Fibroblast of skin of left biceps (primary cell): ENCODE data around the gene FAM193A.
"Not testable (repeated sequence)": the region's sequence is repeated elsewhere in the genome, so short reads cannot be mapped to it uniquely, and the experiment has no call there.

Experiments
- DNase-seq, 2 experiments: peaks; one replicate each; pipeline ENCODE4 v3.0.0-alpha.2; 2013; ENCODE audit warnings: low read depth in 2 of 2

FAM193A gene, protein sequence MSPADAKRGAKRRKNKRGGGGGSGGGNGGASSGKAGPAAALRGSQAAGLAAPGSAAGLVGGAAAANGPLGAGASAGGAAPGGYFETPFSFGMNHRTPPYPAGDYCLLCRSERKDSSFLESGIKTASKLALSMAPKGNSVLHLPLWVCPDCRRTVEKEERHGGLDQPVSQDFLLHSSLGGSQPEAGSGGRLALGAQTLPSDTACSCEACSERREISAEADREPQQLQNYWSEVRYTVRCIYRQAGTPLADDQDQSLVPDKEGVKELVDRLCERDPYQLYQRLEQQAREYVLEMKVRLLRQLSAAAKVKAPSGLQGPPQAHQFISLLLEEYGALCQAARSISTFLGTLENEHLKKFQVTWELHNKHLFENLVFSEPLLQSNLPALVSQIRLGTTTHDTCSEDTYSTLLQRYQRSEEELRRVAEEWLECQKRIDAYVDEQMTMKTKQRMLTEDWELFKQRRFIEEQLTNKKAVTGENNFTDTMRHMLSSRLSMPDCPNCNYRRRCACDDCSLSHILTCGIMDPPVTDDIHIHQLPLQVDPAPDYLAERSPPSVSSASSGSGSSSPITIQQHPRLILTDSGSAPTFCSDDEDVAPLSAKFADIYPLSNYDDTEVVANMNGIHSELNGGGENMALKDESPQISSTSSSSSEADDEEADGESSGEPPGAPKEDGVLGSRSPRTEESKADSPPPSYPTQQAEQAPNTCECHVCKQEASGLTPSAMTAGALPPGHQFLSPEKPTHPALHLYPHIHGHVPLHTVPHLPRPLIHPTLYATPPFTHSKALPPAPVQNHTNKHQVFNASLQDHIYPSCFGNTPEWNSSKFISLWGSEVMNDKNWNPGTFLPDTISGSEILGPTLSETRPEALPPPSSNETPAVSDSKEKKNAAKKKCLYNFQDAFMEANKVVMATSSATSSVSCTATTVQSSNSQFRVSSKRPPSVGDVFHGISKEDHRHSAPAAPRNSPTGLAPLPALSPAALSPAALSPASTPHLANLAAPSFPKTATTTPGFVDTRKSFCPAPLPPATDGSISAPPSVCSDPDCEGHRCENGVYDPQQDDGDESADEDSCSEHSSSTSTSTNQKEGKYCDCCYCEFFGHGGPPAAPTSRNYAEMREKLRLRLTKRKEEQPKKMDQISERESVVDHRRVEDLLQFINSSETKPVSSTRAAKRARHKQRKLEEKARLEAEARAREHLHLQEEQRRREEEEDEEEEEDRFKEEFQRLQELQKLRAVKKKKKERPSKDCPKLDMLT (N-terminal part only)

DNA sequence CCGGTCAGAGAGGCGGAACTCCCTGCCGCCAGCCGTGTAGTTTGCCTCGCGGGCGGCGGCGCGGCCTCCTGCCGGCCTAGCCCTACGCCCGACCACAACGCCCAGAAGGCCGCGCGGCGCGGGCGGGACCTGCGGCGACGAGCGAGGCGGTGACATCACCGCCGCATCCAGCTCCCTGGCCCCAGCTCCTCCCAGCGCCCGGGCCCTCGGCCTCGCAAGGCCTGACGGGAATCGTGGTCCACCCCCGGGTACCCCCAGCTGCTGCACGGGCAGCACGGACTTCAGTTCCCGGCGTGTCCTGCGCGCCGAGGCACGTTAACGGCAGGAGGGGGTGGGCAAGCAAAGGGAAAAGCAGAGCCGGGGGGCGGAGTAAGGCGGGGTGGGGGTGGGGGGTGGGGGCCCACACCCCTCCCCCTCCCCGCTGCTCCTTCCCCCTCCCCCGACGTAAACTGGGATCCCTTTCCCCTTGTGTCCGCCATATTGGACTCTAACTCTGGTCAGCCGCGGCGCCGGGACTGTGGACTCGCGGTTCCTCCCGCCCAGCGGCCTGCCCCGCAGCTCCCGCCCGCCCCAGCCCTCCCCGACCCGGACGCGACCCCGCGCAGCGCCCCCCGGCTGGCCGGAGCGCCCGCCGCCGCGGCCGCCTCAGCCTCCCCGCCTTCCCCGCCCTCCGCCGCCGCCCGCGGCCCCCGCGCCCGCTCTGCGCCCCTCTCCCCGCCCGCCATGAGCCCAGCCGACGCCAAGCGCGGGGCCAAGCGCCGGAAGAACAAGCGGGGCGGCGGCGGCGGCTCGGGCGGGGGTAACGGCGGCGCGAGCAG is at the start of gene FAM193A:
FAM193A (plus strand) TSS at position 455 of the 818 bp plus-strand sequence; CDS start at position 724, 269 bp downstream.
- DNase-seq, result peak; percentile 99

DNA sequence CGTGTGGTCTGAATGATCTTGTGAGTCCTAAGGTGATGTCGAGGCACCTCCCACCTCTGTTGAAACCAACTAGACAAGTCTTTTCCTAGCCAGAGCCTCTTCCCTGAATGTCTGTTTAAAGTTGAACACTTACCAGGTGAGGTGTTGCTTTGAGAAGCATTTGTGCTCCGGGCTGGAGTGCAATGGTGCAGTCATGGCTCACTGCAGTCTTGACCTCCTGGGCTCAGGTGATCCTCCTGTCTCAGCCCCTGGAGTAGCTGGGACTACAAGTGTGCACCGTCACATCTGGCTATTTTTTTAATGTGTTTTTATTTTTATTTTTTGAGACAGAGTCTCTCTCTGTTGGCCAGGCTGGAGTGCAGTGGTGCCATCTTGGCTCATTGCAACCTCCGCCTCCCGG is 49.5 kb upstream of the FAM193A start:
- DNase-seq, result no peak

DNA sequence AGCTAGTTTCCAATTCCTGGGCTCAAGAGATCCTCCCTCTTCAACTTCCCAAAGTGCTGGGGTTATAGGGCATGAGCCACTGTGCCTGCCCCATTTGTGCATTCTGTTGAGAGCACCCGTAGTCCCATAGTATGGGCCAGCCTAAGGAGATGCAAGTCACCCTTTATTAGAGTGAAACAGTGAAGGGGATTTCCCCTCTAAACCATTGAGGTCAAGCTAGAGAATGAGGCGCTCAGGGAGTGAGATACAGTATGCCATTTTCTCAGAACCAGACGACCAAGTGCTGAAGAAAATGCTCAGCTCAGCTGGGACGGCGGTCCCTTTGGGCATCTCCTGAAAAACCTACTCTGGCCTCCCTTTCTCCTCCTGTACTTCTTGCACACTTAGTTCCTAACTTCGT is 48.8 kb upstream of the FAM193A start:
- DNase-seq, result no peak

DNA sequence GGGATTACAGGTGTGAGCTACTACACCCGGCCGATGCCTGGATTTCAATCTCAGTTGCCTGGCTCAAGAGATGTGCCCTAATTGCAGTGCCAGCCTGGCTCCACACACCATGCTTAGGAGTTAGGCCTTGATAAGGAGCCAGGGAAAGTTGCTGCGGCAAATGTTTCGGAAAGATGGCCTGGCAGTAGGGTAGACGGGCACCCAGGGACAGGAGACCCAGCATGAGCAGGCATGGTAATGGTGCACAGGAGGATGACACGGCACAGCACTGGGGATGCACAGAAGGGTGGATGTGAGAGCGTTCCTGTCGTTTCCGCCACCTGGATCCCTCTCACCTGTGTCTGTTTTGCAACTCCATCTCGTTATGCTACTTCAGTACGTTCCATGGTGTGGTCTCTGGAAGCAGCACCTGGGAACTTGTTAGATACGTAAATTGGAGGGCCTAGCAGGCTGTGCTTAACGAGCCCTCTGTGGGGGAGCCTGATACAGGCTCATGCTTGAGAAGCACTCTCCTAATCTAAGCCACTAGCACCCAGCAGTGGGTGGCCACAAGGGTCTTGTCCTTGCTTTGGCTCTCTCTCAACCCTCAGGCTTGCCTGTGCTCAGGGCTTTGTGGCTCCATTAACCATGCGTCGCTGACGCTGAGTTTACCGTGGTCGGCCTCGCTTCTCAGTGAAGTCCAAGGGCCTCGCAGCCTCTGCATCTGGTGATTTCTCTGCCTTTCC is 47.2 kb upstream of the FAM193A start:
- no peak for DNase-seq

DNA sequence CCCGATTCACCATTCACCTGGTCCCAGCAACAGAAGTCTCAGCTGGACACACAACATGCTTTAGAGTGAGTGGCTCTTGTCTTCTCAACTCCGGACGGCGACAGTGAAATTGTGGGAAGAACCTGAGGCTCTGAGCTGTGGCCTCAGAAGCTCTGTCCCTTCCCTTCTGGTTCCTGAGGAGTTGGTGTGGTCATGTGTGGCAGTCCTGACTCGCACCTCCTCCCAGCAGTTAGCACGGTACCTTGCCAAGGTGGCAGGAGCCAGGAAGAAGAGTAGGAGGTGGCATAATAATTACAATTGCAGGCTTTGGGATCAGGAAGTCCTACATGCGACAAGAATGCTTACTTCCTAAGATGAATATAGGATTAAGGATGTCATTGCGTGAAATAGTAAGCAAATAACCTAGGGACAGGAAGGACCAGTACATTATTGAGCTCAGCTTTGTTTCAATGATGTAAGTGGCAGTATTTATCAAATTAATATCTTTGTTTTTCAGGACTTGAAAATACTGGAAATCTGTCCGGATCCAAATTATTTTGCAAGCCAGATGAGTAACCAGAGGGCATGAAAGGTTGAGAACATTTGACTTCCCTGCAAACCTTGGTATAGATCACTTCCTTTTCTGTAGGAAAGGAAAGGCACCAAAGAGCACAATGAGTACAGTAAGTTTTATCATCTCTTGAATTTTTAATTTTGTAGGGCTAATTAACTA is 46.5 kb upstream of the FAM193A start:
- no peak for DNase-seq

DNA sequence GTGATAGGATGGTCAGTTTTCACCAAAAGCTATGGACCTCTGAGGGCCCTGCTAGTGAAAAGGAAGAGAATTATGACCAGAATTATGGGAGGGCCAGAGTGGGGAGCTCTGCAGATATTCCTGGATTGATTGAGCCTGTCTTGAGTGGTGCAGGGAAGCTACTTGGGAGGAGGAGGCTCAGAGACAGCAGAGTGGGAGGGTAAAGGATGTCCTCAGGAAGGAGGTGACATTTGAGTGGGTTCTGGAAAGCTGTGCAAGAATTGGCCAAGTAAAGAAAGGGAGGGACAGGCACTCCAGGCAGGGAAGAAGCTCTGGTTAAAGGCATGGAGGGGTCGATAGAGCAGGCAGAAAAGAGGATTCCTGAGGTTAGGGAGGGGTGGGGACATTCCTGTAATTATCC is 43.5 kb upstream of the FAM193A start:
- DNase-seq, result no peak

DNA sequence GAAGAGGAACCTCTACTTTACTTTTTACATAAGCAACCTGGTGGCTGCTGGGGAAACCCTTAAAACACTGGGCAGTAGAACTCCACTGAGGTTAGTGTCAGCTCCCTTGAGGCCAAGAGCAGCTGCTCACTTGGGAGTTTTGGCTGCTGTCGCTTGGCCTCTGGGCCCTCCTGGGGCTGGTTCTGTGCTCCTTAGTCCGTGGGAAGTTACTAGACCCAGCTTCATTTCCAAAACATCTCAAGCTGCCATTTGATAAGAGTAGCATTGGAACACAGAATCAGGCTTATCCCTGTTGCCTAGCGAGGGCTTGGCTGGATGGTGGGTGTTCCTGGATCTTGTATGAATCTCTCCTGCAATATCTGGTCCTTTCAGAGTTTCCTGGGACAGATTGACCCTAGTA is 41.5 kb upstream of the FAM193A start:
- DNase-seq, result no peak

DNA sequence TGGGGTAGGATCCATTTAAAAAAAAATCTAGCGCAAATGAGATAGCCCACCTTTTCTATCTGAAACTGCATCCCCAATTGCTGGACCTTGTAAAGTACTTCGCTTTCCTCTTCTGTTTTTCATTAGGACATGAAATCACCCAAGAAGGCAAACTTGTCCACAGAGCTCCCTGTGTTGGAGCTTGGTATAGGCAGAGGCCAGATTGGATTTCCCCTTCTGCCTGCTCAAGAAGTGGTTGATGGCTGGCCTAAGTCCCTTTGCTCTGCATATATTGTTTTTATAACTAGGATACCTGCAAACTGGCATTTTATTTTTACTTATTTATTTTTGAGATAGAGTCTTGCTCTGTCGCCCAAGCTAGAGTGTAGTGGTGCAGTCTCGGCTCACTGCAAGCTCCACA is 39.1 kb upstream of the FAM193A start:
- DNase-seq, result no peak

DNA sequence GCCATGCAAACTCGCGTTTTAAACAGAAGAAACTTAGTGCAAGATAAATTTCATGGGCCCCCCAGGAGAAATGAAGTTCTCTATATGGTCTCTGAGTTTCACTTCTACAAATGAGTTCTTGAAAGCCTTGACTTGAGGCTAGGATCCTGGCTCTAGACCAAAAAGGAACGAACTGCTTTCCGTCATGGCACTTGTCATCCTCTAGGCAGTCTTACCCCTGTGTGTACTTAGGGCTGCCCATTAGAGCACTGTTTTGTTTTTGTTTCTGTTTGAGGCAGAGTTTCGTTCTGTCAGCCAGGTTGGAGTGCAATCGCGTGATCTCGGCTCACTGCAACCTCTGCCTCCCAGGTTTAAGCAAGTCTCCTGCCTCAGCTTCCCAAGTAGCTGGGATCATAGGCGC is 38.5 kb upstream of the FAM193A start:
- DNase-seq, result no peak

DNA sequence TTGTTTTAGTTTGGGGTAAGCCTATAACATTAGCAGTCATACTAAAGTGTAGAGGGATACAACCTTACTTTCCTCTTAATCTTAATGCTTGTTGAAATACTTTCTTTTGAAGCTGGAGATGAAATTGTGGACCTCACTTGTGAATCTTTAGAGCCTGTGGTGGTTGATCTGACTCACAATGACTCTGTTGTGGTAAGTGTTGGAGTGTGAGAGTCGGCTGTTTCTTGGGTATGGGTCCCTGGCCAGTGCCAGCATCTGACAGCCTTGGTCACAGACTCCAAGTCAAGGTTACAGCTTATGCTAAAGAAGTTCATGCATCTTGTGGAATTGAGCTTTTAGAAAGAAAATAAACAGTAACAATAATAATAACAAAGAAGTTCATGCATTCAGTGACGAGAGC is 35.9 kb upstream of the FAM193A start:
- DNase-seq, result no peak

DNA sequence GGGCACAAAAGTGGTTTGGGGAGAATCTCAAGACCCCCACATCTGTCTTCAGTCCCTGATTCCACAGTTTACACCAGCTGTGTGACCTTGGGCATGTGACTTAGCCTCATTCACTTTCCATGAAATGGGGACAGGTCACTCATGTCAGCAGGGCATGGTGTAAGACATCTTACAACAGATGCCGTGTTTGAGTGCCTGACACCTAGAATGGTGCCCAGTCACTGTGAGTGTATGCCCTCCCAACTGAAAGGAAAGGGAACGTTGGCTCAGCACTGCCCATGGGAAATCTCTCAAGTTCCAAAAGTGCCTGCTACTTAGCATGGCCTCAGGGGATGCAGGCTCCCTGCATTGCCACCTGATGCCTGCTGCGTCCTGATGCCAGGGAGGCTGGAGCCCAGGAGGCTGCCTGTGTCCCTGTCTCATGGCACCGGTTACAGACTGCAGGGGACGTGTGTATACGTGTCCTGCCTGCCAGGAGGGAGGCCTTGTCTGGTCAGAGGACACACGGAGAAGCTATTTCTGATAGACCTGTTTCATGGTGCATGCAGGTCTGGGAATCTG is 35.3 kb upstream of the FAM193A start:
- DNase-seq, result no peak

DNA sequence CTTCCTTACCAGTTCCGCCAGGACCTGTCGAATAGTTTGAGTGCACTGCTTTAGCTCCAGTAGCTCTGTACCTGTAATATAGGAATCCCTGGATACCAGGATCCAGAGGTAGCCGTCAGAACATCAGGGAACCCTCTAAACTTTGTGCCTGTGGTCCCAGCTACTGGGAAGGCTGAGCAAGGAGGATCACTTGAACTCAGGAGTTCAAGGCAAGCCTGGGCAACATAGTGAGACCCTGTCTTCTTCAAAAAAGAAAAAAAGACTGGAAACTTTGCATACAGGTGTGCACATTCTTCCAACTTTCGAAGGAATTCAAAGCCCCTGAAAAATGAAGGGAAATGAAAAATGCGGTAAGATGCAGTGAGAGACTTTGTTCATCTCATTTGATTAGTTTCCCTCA is 32.6 kb upstream of the FAM193A start:
- DNase-seq, result no peak

DNA sequence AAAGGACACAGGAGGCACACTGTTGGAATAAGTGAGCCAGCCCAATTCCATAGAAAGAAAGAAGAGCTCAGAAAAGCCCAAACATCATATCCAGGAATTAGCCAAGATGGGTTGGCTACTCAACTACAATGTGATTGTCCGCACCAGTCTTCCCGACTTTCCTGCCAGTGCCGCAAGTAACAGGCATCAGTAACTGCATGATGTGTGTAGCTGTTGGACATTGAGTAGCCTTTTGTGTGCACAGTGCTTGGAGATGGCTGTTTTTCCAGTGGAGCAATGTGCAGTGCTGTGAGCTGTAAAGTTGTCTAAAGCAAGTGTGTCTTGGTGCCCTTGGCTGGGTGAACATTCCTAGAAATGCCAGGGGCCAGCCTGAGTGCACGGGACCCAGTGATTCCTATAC is 29.2 kb upstream of the FAM193A start:
- DNase-seq, result no peak

DNA sequence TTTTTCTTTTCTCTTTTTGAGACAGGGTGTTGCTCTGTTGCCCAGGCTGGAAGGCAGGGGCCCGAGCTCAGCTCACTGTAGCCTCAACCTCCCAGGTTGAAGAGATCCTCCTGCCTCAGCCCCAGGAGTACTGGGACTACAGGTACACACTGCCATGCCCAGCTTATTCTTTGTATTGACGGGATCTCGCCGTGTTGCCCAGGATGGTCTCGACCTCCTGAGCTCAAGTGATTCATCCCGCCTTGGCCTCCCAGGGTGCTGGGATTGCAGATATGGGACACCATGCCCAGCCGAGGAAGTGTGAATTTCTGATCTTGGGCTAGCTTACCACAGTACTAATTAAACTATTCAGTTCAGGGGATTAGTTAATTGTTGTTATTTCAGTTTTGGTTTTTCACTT is 28.6 kb upstream of the FAM193A start:
- no peak for DNase-seq

DNA sequence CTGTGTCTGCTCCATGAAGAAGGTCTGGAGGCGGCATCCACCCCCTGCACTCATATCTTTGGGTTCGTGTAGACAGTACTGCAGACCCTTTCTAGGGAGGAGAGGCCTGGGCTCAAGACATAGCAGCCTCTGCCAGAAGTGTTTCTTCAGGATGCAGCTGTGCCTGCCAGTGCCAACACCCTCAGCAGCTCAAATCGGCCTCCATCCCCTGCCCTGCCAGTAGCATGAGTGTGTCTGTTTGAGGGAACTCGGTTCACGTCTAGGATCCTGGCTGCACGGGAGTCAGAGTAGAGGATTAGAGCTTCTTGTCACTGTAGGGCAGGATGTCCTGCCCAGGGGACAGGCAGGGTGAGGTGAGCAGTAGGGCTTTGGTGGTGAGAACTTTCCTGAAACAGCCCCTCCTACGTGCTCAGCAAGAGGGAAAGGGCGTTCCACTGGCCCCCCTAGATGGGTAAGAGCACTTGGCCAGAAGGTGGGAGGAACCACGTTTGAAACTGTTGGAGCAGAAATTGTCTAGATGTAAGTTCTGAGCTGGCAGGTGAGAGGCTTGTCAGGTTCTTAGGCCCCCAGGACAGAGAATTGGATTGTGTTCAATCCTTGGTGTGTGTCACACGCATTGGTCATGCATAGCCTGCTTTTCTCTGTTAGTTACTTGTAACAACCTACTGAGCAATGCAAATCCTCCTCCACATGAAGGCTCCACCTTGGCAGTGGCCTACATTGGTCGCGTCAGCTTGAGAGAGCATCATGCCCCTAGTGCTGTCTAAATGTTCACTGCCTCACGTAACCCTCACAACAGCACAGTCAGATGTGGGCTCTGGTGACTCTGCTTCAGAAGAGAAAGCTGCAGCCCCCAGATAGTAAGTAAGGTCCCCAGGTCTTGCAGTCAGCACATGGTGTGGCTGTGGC is 25.8 kb upstream of the FAM193A start:
- no peak for DNase-seq

DNA sequence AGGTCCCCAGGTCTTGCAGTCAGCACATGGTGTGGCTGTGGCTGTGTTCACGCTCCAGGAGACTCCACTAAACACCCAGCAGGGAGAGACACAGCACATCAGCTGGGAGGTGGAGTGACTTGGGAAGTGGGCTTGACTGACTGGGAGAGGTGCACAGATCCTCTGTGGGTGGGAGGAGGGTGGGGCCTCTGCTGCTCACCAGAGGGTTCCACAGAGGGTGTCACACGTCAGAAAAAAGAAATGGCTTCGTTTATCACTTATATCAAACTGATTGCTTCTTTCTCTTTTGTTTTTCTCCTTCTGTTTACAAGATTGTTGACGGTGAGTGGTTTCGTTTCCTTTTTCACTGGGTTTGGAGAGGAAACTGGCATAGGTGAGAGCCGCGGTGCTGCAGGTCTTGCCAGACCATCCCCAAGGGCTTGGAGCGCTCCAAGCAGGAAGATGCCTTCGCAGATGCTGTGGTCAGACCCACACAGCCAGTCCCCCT is 24.8 kb upstream of the FAM193A start:
- DNase-seq, result no peak

DNA sequence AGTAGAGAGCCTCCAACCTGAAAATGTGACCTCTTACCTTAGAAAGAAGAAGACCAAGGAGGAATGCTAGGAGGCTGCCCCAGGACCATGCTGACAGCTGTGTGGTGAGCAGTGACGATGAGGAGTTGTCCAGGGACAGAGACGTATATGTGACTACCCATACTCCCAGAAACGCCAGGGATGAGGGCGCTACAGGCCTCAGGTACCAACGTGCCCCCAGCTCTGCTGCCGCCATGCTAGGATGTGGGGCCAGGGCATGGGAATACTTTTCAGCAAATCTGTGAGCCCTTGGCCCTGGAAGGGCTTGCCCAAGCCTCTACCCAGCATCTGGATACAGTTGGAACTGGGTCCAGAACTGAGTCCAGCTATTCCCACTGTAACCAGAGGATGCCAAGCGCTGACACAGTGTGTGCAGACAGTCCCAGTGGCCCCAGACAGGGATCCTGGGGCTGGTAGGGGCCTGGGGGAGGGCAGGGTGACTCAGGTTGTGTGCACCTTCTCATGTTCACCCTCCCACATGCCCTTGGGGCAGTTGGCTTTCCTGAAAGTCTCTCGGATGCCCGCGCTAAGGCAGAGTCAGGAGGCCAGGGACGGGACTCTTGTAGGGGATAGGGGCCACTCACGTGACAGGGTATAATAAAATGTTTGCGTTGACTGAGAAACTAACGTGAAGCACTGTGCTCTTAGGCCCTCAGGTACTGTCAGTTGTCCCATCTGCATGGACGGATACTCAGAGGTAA is 23.9 kb upstream of the FAM193A start:
- no peak for DNase-seq

DNA sequence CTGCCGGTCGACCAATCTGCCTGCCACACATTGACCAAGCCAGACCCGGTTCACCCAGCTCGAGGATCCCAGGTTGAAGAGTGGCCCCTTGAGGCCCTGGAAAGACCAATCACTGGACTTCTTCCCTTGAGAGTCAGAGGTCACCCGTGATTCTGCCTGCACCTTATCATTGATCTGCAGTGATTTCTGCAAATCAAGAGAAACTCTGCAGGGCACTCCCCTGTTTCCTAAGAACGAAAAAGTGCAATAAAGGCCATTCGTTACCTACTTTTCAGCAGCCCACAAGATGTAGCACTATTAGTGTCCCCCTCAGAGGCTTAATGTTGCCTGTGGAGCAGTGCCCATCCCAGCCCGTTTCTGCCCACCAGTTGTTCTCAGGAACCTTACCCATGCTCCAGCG is 22.3 kb upstream of the FAM193A start:
- DNase-seq, result not testable (repeated sequence)
